HG02588 (cell line): ENCODE data around the gene OTOGL.

Source experiments
- ATAC-seq: cut with Tn5 transposase; IDR thresholded peaks from one replicate; pipeline ENCODE4 v1.9.1; 2021; ENCODE audit warnings: mild to moderate bottlenecking, moderate library complexity; ENCODE audit not compliant: unreplicated experiment

Gene OTOGL

DNA sequence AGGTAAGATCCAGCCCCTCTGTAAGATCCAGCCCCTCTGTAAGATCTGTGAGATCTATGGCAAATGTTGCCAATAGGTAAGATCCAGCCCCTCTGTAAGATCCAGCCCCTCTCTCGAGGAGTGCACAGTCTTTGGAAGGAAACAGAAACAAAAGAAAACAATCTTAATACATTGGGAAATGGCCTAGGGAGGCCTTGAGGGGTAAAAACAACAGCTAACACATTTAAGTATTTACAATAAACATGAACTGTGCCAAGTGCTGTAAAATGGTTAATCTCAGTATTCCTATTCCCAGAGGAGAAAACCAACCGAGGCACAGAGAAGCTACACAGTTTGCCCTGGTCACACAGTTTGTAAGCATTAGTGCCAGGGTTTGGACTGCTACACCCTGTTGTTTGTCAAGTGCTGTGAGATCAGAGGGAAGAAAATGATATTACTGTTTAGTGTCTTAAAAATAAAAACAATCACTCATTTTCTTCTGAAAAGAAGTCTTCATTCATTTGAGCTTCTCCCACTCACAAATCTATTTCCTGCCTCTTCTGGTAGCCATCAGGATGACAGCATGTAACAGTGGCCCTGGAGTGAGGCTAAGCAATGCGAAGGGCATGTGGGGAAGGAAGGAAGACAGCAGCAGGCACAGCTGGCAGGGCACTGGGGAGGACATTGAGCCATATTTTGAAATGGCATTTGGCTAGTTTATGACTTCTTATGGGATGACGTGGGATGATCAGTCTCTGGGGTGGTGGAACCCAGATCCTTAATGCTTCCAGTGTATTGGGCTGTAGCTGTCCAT is 226.0 kb downstream of the OTOGL start:
- ATAC-seq = no peak

DNA sequence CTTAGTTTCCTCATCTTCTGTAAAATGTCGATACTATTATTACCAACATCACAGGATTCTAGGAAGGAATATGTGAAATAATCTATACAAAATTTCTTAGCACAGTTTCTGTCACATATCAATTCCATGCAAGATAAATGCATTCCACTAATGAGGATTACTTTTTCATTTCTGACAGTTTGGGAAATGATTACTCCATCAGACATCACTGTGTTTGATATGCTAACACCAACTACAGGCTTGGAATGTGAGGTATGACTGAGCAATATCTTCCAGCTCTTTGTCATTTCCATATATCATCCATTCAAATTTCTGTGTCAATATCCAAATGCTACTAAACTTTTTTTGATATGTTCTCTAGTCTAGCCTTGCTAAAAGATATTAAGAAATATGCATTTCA is 233.5 kb downstream of the OTOGL start:
- ATAC-seq = no peak

DNA sequence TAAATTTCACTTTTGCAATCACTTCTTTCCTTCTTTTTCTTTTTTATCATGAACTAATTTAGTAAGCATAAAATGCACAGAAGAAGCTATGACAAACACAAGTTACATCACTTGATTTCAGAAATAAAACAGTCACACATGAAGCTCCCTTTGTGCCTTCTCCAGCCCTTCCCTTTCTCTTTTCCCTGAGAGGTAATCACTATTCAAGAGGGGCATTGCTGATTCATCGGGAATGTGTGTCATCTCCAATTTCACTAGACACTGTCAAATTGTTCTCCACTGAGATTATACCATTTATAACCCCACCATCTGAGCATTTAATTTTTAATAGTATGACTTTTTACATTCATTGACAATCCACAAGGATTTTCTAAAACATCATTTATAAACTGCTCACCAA is 253.1 kb downstream of the OTOGL start:
- ATAC-seq = no peak

DNA sequence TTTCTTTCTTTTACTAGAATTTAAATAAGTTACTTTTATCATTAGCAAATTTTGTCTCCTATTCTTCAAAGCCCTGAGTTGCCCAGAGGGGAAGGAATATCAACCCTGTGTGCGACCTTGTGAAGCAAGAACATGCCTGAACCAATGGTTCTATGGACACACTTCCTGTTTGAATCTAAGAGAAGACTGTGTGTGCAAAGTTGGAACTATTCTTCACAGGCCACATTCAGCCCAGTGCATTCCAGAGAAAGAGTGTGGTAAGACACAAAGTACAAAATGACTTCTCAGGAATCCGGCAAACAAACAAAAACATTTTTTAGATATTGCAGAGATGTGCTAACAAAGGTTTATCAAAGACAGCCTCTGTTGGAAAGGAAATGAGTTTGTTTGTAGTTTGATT is 253.9 kb downstream of the OTOGL start:
- no peak for ATAC-seq

DNA sequence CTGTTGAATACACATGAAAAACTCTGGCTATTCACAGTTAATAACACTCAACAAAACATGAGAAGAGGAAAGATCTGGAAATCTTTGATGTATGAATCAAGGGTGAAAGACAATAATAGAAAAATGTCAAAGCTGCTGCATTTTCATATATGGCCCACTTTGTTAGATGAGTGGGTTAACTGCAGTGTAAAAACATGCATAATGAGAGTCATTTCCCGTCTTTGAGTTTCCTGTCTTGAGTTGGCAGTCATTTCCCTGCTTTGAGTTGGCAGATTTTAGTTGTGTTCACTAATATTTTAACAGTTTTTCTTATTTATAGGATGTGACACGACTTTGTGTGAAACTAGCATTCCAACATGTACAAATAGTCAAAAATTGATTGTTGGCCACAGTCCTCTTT is 256.8 kb downstream of the OTOGL start:
- ATAC-seq = no peak

DNA sequence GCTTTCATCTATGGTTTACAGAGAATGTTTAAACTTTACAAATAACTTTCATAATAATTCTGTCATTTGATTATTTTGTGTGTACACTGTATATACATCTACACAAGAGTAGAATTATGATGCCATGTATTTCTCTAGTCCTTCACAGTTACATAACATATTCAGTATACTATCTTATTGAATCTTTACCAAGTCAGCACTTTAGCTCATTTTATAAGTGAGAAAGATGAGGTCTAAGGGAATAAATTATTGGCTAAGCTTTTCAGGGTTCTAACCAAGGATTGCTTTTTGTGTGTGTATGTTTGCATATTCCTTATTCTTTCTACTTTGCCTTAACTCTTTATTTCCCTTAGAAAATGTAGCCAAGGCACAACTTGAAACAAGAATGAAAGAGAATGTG is 260.4 kb downstream of the OTOGL start:
- no peak for ATAC-seq

DNA sequence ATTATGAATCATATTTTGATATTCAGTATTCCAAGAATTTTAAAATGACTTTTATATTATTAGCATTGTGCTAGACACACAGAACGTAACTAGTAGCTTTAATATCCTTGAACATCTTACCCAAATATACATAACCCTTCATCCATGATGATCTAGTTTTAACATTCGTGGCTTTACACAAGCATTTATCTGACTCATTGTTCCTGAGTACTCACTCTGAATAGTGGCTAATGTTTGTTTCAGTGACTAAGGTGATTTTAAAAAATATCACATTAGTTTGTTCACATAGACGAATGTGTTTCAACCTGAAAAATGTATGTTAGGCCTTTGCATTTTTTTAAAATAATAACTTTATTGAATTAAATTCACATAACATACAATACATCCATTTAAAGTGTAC is 264.7 kb downstream of the OTOGL start:
- ATAC-seq = no peak

DNA sequence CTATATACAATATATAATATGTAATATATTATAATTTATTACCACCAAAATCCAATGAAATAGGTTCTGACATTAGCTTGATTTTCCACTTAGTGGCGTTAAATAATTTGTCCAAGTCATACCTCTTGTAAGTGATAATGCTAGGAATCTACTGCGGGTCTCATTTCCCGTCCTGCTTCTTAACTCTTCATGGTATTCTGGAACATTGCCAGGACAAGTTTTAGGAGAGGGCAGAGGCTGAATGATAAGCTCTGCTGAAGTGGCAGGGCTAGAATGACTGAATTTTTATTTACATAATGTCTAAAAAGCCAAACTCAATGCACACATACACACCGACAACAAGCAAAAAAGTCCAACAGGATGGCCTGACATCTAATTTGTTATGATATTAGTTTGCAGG is 274.3 kb downstream of the OTOGL start:
- no peak for ATAC-seq

DNA sequence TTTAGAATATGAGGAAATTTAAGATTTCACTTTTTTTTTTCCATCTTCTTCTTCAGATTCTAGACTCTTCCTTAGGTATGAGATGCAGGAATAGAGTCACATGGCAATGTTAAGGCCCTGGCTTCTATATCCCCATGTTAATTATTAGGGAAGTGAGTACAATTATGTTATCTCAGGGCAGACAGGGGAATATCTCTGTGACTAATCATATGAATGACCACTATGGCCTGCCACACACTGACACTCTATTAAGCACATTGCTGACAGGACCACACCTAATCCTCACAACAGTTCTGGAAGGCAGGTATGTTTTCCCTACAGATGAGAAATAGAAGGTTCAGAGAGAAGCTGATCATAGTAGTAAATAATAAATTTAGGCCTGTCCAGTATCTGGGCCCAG is 275.3 kb downstream of the OTOGL start:
- no peak for ATAC-seq

DNA sequence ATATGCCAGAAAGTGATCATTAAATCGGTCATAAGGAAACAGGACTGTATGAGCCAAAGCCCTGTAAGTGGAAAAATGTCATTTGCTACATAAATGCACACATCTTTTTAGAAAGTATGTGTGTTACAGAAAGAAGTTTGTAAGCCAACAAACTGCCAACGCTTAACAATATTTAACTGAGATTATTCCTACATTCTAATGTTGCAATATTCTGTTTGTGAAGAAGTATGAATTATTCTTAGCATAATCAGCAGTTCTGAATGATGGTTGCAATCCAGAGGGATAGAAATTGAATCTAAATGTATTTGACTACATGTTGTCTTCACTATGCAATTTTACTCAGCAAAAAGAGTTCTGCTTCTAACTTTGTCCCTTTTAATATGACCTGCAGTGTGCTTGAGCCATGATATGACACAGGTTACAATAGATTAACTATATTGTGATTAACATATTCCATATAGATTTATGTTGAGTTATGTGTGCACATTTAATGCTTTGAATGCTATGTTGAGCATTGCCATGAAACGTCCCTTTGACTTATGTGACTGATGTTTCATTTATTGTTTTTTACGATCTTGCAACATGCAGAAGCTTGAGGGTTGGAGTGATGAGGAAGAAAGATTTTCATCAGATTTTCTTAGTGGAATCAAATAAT is 277.9 kb downstream of the OTOGL start:
- no peak for ATAC-seq

DNA sequence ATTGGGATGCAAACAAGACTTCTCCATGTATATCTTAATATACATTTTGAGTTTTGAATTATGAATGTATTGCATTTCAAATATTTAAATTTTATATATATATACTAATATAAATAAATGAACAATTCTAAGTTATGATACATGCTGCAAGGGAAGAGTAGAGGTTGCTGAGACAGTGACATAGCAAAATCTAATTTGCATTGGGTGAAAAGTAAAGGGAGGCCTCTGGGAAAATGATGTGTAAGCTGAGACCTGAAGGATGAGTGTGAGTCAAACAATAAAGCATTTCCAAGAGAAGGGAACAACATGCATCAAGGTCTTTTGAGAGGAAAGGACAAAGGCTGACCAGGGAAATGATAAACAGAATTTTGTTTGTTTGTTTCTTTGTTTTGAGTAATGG is 281.8 kb downstream of the OTOGL start:
- no peak for ATAC-seq

DNA sequence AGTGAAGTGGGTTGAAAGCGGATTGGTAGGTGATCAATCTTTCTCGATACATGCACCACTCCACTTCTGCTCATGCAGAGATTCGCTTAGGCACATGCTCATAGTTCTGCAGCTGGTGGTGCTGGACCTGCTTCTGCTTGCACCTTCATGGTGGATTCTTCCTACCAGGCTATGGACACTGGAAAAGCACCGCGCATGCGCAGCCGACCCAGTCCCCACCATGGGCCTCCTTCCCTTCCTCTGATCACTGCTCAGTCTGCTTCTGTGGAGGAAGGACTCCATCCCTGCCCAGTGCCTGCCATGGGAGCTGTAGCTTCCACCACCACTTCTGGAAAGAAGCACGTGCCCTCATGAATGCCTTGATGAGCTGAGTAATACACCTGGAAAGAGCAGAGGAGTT is 282.9 kb downstream of the OTOGL start:
- no peak for ATAC-seq

DNA sequence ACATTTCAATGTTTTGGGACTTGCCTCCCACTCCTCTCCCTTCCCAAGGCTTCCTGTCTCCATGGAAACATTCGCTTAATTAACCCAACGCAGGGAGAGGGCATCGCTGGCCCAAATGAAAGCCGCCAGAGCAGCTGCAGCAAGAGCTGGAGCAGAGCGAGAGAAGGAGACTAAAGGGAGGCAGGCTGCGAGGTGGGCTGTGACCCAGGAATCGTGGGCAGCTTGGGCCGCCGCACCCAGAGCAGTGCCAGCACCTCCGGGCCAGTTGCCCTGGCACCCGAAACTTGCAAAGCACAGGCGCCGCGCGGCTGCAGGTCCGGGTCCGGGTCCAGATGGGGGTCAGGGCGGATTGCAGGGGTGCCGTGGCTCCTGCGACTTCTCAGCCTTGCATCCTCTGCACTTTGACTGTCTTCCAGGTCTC is 301.2 kb downstream of the OTOGL start:
- ATAC-seq = no peak

DNA sequence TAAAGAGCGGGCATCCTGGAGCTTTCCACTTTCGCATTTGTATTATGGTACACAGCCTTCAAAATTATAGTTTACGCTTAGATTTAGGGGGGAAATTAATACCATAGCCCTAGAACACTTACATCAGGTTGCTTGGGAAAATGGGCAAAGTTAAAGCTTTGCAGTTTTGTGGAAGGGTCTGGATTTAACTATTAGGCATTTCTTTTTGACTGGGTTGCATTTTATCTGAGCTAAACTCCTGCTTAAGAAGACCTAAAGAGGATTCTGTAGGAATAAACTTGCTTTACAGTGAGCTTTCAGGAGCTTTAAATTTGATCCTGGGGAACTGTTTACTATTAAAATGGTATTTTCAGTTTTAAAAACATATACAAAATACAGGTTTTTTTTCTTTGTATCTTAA is 301.9 kb downstream of the OTOGL start:
- ATAC-seq = no peak

DNA sequence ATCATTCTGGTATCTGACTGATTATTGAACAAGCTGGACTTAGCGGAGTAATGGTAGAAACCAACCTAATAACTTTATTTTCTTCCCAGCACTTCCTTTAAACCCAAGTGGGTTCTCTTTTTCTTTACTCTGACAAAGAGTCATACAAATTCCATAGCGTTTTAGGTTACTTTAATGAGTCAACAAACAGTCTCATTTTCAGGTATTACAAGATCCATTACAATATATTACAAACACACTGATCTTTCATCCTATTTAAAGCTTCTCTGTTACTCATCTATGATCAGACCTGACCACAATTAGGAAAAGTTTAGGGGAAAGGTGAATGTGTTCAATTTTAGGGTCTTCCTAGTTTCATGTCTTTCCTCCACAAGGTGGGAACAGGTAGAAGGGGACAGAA is 305.3 kb downstream of the OTOGL start:
- no peak for ATAC-seq

DNA sequence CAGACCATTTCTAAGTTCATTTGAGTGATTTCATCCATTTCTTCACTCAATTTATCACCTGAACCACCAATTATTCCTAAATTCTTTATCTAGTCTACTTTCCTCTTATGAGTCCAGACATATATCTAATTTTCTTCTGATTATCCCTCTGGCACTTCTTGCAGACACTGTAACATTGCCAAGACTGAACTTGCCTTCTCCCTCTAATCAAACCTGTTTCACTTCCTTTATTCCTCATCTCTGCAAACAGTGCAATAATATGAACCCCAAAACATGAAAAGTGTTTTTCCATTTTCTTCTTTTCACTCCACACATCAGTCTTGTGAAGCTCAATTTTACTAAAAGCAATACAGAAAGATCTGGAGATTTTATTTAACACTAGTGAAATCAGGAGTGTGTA is 306.9 kb downstream of the OTOGL start:
- no peak for ATAC-seq

DNA sequence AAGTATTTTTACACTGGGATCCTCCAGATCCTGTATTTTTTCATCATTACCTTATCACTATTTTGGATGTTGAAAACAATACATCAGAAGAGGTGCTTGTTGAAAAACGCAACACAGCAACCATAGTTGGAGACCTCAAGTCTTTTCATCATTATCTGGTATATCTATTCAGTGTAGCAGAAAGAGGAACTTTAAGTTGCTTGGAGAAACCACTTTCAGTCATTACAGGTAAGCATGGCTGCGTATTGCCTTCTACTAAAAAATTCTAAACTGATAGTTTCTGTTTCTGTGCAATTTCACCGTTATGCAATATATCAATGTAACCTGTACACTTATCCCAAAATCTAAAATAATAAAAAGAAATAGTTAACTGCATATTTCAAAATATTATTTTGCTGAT is 312.4 kb downstream of the OTOGL start:
- ATAC-seq = no peak

DNA sequence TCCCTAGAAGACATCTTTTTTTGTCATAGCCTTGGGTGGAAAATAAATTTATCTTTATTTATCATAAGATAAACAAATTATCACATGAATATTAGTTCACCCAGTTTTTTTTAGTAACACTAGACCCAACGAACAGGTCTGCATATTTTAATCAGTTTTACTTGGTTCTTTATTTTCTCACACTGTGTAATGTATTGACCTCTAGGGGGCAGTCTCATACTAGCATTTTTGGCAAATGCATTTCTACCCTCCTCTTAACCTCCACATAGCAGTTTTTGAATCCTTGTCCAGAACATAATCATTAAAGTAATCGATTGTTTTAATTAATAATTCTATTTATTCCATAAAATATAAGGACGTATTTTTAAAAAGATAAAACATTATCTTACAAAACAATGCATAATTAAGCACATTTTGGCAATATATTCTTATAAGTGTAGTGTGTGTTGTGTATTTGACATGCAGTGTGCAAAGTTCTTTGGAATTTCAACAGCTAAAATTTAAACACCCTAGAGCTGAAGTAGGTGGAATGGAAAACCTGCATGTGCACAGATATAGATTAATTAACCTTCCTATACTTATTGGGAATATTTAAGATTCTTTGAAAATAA is 313.1 kb downstream of the OTOGL start:
- peak; percentile 85 for ATAC-seq

DNA sequence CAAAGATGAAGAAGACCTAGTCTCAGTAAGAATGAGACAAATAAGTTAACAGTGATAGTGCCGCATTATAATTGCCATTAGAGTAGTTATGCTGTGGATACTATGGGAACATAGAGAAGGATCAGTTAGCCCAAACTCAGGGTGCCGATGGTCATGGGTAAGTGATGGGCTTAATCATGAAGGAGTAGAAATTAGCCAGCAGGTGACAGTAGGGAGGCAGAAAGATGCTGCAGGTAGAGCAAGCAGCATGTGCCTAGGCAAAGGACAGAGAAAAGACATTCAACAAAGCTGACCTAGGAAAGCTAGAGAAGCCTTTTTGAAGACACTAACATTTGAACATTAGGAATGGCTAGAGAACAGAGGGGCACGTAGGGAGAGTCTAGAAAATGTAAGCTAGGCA is 314.1 kb downstream of the OTOGL start:
- no peak for ATAC-seq

DNA sequence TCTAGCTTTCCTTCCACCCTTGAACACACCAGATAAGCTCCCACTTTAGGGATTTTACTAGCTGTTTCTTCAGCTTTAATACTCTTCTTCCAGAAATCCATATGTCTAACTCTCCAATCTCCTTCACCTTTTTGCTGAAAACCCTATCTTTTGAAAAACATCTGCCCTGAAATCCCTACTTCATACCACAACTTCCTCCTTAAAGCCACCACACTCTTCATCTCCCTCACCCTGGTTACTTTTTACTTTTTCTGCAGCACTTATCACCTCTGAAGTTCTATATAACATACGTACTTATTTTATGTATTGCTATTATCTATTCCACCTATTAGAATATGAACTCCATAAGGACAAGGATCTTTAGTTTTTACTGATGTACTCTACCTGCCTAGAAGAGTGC is 316.1 kb downstream of the OTOGL start:
- ATAC-seq = no peak

DNA sequence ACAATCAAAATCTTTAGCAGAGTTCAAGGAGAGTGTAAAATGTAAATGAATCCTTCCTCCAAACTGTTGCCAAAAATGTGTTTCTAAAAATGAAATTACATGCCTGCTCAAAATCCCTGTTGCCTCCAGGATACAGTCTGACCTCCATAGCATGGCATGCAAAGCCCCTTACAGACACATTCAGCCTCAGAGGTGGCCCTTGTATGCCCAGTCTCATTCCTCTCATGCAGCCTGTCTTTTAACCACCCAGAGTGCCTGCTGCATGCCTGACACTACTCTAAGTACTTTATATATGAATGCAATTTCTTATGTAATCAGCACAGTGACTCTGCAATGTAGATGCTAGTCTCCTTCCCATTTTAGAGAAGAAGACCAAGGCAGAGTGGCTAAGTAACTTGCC is 320.3 kb downstream of the OTOGL start:
- no peak for ATAC-seq

DNA sequence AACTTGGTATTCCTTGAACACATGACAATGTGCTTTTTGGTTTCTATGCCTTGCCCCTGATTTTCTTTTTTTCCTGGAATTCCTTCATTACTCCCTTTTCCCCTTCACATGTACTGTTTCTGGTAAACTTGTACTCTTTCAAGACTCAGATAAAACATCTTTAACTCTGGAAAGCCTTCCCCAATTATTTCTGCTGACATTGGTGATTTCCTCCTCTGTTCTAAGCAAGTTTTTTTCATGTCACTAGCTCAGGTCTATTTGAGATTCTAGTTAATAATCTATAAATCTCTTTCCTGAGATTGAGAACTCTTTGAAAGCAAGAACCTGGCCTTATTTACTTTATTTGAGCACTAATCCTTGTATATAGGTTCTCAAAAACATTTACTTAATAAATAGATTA is 320.7 kb downstream of the OTOGL start:
- ATAC-seq = no peak
